ENCODE measurements around the gene EPHB2. TPM values are rescaled to one million over a fixed set of nuclear protein-coding genes. Genes with fewer than 3 reads are reported as not detected.

EPHB2 gene
- total and polyA plus RNA-seq, 2 donors from 2014 or later, result 3.0 to 9.5 TPM

GRCh38 chr1:22883406-22883805 is 172.8 kb downstream of the EPHB2 start:
- Histone ChIP-seq H3K9me3 (ENCODE audit: control insufficient read depth in 2 of 3, insufficient read depth in 1 of 3, low read length in 3 of 3) (no peaks in the 10 kb centered on the region), H3K4me1 (ENCODE audit: control insufficient read depth in 2 of 3, insufficient read depth in 2 of 3, low read depth in 1 of 3, low read length in 3 of 3) (no peaks in the 10 kb centered on the region), H3K4me3 (ENCODE audit: low read length in 3 of 3) (no peak overlapping the region), H3K36me3 (ENCODE audit: control insufficient read depth in 2 of 3, insufficient read depth in 3 of 3, low read length in 3 of 3) (no peaks in the 10 kb centered on the region), H3K27ac (ENCODE audit: low read depth in 2 of 2, low read length in 2 of 2) (no peak overlapping the region), H3K9ac (ENCODE audit: low read length in 3 of 3) (no peak overlapping the region), H3K27me3 (ENCODE audit: control insufficient read depth, insufficient read depth, low read length) (no peaks in the 10 kb centered on the region)
- DNase-seq (no peak), FAIRE-seq (no peak)
- TF ChIP-seq CTCF (IDR thresholded peaks at IDR 0.05; ENCODE audit: borderline replicate concordance, extremely low read depth, insufficient read depth), result no peak
- intact Hi-C loops (cut with DNase I), result loop anchor here (10.0 kb wide), 1 partner anchor 179 kb away; no protein-coding TSS in a partner anchor

- no peaks in the 10 kb centered on the region for H3K9me3 ChIP-seq (ENCODE audit: control insufficient read depth in 2 of 3, insufficient read depth in 1 of 3, low read length in 3 of 3)
- H3K27ac ChIP-seq (ENCODE audit: low read depth in 2 of 2, low read length in 2 of 2), result no peak overlapping the region
- no peak overlapping the region for H3K4me3 ChIP-seq (ENCODE audit: low read length in 3 of 3)
- DNase-seq, result no peak
- no peaks in the 10 kb centered on the region for H3K27me3 ChIP-seq (ENCODE audit: control insufficient read depth, insufficient read depth, low read length)
- no peak for FAIRE-seq
- H3K36me3 ChIP-seq (ENCODE audit: control insufficient read depth in 2 of 3, insufficient read depth in 3 of 3, low read length in 3 of 3), result no peaks in the 10 kb centered on the region
- intact Hi-C loops (cut with DNase I), result loop anchor here (10.0 kb wide), 1 partner anchor 180 kb away; no protein-coding TSS in a partner anchor
- no peak overlapping the region for H3K9ac ChIP-seq (ENCODE audit: low read length in 3 of 3)
- H3K4me1 ChIP-seq (ENCODE audit: control insufficient read depth in 2 of 3, insufficient read depth in 2 of 3, low read depth in 1 of 3, low read length in 3 of 3), result no peaks in the 10 kb centered on the region
- TF ChIP-seq CTCF (IDR thresholded peaks at IDR 0.05; ENCODE audit: borderline replicate concordance, extremely low read depth, insufficient read depth), result no peak
These were observed 174.3 kb downstream of the EPHB2 start for GRCh38 chr1:22884806-22885530.

GRCh38 chr1:22886211-22886610 is 175.6 kb downstream of the EPHB2 start:
- TF ChIP-seq CTCF (IDR thresholded peaks at IDR 0.05; ENCODE audit: borderline replicate concordance, extremely low read depth, insufficient read depth), result no peak
- H3K27ac ChIP-seq (ENCODE audit: low read depth in 2 of 2, low read length in 2 of 2), result no peak overlapping the region
- DNase-seq, result no peak
- H3K36me3 ChIP-seq (ENCODE audit: control insufficient read depth in 2 of 3, insufficient read depth in 3 of 3, low read length in 3 of 3), result no peaks in the 10 kb centered on the region
- H3K9ac ChIP-seq (ENCODE audit: low read length in 3 of 3), result no peak overlapping the region
- H3K9me3 ChIP-seq (ENCODE audit: control insufficient read depth in 2 of 3, insufficient read depth in 1 of 3, low read length in 3 of 3), result no peaks in the 10 kb centered on the region
- no peak for FAIRE-seq
- H3K27me3 ChIP-seq (ENCODE audit: control insufficient read depth, insufficient read depth, low read length), result no peaks in the 10 kb centered on the region
- H3K4me3 ChIP-seq (ENCODE audit: low read length in 3 of 3), result no peak overlapping the region
- intact Hi-C loops (cut with DNase I), result loop anchor here (10.0 kb wide), 1 partner anchor 181 kb away; no protein-coding TSS in a partner anchor
- H3K4me1 ChIP-seq (ENCODE audit: control insufficient read depth in 2 of 3, insufficient read depth in 2 of 3, low read depth in 1 of 3, low read length in 3 of 3), result no peaks in the 10 kb centered on the region

All from kidney (tissue), 14 donors.